DMS153 (cell line): ENCODE data around the gene AGFG2.
"Not testable (repeated sequence)": the region's sequence is repeated elsewhere in the genome, so short reads cannot be mapped to it uniquely, and the experiment has no call there.

ENCODE experiments used
- DNase-seq: peaks from one replicate; lab custom pipeline; 2025; lab: John Stamatoyannopoulos, UW

Gene AGFG2

DNA sequence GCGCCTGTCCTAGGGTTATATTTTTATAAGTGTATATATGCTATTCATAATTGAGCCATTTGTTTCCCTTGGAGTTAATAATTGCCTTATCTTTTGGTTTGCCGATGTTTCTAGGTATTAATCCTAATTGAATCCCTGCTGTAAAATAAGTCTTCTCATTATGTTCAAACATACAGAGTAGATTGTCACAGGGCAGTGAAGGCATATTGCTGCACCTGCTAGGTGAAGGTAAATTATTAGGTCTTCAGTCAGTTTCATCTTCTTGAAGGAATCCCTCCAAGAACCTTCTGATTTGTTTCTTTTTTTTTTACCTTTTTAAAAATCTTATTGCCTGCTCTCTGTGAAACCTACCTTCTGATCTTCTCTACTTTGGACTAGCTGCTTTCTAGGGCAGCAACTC, 17.9 kb upstream of the AGFG2 start:
- DNase-seq, result no peak

- DNase-seq, result not testable (repeated sequence)
Observed at GRCh38 chr7:100521909-100522593, 17.0 kb upstream of the AGFG2 start.

DNA sequence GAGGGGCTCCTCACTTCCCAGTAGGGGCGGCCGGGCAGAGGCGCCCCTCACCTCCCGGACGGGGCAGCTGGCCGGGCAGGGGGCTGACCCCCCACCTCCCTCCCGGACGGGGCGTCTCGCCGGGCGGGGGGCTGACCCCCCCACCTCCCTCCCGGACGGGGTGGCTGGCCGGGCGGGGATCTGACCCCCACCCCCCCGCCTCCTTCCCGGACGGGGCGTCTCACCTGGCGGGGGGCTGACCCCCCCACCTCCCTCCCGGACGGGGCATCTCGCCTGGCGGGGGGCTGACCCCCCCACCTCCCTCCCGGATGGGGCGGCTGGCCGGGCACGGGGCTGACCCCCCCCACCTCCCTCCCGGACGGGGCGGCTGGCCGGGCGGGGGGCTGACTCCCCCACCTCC, 15.8 kb upstream of the AGFG2 start:
- not testable (repeated sequence) for DNase-seq

GRCh38 chr7:100528108-100528866, 10.7 kb upstream of the AGFG2 start:
- DNase-seq, result not testable (repeated sequence)

GRCh38 chr7:100532165-100533022, 6.6 kb upstream of the AGFG2 start:
- no peak for DNase-seq

DNA sequence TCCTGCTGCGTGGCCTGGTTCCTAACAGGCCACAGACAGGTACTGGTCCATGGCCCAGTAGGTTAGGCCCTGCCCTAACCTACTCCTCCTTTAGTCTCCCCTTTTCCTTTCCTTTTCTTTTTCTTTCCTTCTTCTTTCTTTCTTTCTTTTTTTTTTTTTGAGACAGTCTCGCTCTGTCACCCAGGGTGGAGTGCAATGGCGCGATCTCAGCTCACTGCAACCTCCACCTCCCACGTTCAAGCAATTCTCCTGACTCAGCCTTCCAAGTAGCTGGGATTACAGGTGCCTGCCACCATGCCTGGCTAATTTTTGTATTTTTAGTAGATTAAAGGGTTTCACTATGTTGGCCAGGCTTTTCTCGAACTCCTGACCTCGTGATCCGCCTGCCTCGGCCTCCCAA, 3.0 kb upstream of the AGFG2 start:
- not testable (repeated sequence) for DNase-seq

DNA sequence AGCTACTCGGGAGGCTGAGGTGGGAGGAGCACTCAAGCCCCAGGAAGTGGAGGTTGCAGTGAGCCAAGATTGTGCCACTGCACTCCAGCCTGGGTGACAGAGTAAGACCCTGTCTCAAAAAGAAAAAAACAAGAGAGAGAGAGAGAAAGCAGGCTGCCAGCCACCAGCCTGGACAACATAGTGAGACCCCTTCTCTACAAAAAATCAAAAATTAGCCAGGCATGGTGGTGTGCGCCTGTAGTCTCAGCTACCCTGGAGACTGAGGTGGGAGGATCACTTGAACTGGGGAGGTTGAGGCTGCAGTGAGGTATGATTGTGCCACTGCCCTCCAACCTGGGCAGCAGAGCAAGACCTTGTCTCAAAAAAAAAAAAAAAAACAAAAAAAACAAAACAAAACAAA, 2.3 kb upstream of the AGFG2 start:
- not testable (repeated sequence) for DNase-seq

DNA sequence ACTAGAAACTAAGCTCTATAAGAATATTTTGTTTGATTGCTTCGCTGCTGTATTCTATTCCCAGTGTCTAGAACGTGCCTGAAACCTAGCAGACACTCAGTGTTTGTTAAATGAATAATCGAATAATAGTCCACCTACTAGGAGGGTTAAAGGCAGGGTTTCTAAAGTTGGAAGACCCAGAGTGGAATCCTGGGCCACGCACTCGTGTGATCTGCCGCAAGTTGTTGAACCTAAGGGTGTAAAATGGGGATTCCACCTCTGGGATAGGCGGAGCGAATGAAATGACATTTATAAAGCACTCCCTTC, 702 bp upstream of the AGFG2 start:
- DNase-seq, result no peak

- no peak for DNase-seq
Observed at GRCh38 chr7:100539436-100540006, 518 bp downstream of the AGFG2 start.

- no peak for DNase-seq
Observed at GRCh38 chr7:100540073-100540723, 1.2 kb downstream of the AGFG2 start.

GRCh38 chr7:100541309-100541708, 2.3 kb downstream of the AGFG2 start:
- not testable (repeated sequence) for DNase-seq

DNA sequence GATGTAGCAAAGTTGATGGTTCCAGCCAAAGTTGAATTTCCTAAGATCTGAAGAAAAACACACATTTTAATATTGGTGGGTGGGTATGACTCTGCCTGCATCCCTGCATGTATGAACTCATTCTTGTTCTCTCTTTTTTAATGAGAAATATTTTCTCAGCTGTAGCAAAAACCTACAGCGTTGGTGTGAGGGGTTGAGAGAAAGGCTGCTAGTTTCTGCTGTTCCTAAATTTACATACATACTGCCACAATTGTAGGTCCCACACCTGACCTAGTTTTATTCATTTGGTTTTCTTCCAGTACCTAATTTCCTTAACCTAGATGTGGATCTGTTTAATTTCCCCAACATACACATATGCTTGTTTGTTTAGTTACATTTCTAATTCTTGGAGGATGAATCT, 4.6 kb downstream of the AGFG2 start:
- no peak for DNase-seq

DNA sequence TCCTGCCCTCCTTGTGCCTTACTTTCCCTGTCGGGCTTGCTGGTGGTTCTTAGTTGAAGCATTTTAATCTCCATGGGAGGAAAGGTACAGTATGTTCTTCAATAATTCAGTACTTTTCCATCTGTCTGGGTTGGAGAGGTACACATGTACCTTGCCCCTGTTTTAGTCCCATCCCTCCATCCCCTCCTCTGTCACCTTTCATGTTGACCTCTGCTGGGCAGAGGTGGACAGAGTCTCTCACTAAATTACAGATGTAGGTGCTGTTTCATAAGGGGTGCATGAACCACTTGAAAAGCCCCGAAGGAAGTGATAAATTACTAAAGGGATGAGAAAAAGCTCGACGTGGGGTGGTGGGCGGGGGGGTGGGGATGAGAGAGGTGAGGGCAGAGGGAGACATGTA, 5.4 kb downstream of the AGFG2 start:
- no peak for DNase-seq

DNA sequence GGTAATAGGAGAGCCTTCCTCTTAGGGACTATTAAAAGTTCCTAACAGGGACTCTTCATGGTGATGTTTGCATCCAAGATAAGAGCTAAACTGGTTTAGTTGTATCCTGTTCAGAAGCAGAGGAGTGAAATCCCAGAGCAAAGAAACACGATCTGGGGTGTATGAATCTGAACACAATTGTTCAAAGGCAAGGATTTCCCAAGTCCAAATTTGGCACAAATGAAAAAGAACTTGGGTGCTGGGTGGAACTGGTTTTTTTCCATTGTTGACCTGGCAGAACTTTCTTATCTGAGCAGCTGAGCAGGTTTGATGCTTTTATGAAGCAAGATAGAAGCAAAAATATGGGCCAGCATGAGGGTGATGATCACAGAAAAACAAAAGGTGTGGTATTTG, 6.0 kb downstream of the AGFG2 start:
- peak; percentile 28 for DNase-seq

- peak; percentile 50 for DNase-seq
Observed at GRCh38 chr7:100545360-100546128, 6.5 kb downstream of the AGFG2 start.

DNA sequence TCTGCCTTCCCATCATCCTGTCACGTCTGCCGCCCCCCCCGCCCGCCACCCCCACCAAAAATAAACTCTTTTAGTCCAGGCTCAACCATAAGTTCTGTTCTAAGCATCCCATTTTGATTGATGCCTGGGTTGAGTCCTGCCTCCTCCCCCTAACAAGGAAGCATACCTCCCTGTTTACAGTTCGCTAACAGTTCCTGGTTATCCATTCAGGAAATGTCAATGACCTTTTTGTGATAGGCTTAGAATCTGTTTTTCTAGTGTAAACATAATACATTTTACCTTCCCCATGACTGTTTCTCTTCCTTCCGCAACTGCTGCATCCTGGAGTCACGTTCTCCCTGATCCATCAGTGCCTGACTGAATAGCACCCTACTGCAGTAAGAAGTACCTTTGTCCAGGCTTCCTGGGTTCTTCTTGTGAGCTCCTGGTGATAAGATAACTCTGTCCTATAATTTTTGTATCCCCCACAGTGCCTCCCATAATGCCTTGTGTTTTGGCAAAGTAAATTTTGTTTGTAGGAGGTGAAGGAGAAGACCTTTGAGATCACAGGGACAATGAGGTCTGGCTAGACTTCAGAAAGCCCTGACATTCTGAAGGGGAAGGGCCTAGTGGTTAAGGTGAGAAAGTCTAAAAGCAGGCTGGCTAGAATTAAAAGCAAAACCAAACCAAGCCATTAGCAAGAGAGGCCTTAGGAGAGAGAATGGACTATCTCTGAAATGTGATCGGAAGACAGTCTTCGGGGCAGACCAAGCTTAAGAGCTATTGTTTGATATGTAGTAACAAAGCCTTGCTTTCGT, 7.3 kb downstream of the AGFG2 start:
- DNase-seq, result peak; percentile 95

GRCh38 chr7:100546926-100547800, 8.2 kb downstream of the AGFG2 start:
- DNase-seq, result peak; percentile 49

- DNase-seq, result peak; percentile 15
Observed at GRCh38 chr7:100547872-100548271, 8.9 kb downstream of the AGFG2 start.

DNA sequence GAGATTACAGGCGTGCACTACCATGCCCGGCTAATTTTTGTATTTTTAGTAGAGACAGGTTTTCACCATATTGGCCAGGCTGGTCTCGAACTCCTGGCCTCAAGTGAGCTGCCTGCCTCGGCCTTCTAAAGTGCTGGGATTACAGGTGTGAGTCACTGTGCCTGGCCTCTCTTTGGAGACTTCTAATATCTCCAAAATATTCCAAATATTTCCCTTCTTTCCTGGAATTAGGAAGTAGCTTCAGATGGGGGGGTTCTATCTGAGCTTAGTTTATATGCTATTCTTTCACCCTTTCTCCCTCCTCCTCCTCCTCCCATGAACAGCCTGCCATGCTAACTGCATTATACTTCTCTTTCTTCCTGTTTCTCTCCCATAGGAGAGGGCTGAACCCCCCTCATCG, 9.4 kb downstream of the AGFG2 start:
- not testable (repeated sequence) for DNase-seq
